MM.1S (cell line): ENCODE measurements around the gene AGAP1.

Source experiments
- CTCF ChIP-seq: fragments of 300-600 bp; sonication (generic); IDR thresholded peaks from 2 replicates; pipeline ENCODE4 v1.5.1; 2016; ENCODE audit warnings: antibody characterized with exemption, low read length, mixed read lengths
- EZH2 ChIP-seq: fragments of 300-600 bp; sonication (generic); optimal IDR thresholded peaks from 2 replicates; pipeline ENCODE3; 2017; ENCODE audit warnings: low read depth, mild to moderate bottlenecking, antibody characterized with exemption, low read length, mixed read lengths
- EZH2phosphoT487 ChIP-seq: fragments of 300-600 bp; sonication (generic); IDR thresholded peaks from 2 replicates; pipeline ENCODE4 v1.6.1; 2018; ENCODE audit warnings: antibody characterized with exemption, low read length

- TF ChIP-seq CTCF (no peak), EZH2 (no peak), EZH2phosphoT487 (no peak)
Observed at GRCh38 chr2:235660484-235661082, 166.7 kb downstream of the AGAP1 start.
